ENCODE measurements around the gene DIAPH1. TPM values are rescaled to one million over a fixed set of nuclear protein-coding genes. Genes with fewer than 3 reads are reported as not detected.
A peak's percentile ranks its signal among the peaks of the same experiment; 100 is the strongest.

DIAPH1 gene
- total and polyA plus RNA-seq, 4 donors, result 51.5 to 74.7 (median 70.9) TPM

DNA sequence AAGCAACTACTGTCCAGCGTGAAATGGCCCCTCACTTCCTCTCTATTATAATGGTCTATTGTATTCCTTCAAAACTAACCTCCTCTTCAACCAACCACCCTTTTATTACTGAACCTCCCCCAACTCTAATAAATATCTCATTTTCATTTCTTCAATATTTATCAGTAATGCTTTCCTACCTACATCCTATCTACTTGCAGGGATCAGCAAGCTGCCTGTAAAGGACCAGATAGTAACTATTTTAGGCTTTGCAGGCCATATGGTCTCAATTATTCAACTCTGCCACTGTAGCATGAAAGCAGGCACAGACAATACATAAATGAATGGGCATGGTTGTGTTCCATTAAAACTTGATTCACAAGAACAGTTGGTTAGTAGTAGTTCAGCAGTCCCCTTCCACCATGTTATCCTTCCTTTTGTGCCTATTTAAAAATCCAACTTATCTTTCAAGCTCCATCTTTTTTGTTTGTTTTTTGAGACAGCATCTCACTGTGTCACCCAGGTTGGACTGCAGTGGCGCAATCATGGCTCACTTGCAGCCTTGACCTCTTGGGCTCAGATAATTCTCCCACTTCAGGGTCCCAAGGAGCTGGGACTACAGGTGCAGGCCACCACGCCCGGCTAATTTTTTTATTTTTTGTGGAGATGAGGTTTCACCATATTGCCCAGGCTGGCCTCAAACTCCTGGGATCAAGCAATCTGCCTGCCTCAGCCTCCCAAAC lies 84.1 kb downstream of the DIAPH1 start:
- Histone ChIP-seq H3K27ac (ENCODE audit: low read depth in 1 of 2, low read length in 2 of 2) (no peak overlapping the region), H3K27me3 (ENCODE audit: control insufficient read depth in 4 of 4, insufficient read depth in 4 of 4, low read length in 3 of 4) (no peaks in the 10 kb centered on the region), H3K36me3 (ENCODE audit: control insufficient read depth in 4 of 4, insufficient read depth in 3 of 4, low read depth in 1 of 4, low read length in 3 of 4) (peaks cover 8 to 29% (median 19%) of the 10 kb centered on the region in 4 donors), H3K9ac (ENCODE audit: low read depth in 1 of 2, low read length in 2 of 2) (no peak overlapping the region), H3K9me3 (ENCODE audit: control insufficient read depth in 4 of 4, low read length in 3 of 4) (no peaks in the 10 kb centered on the region), H3K4me3 (ENCODE audit: low read depth in 1 of 3, low read length in 3 of 3) (no peak overlapping the region), H3K4me1 (ENCODE audit: control insufficient read depth in 4 of 4, insufficient read depth in 4 of 4, low read length in 3 of 4) (peaks cover 0 to 8% (median 5%) of the 10 kb centered on the region in 4 donors)
- DNase-seq (ENCODE audit: low spot score), result no peak
- TF ChIP-seq RXRA (IDR thresholded peaks at IDR 0.05) (no peak), HNF4G (IDR thresholded peaks at IDR 0.05) (no peak), GABPA (IDR thresholded peaks at IDR 0.05 in 1 of 2, conservative IDR thresholded peaks at IDR 0.05 in 1 of 2) (no peak), HNF4A (conservative IDR thresholded peaks at IDR 0.05) (peak in 1 of 2 donors; percentile 10), NR2F2 (IDR thresholded peaks at IDR 0.05) (no peak)
- TF ChIP-seq, protein P1, sequence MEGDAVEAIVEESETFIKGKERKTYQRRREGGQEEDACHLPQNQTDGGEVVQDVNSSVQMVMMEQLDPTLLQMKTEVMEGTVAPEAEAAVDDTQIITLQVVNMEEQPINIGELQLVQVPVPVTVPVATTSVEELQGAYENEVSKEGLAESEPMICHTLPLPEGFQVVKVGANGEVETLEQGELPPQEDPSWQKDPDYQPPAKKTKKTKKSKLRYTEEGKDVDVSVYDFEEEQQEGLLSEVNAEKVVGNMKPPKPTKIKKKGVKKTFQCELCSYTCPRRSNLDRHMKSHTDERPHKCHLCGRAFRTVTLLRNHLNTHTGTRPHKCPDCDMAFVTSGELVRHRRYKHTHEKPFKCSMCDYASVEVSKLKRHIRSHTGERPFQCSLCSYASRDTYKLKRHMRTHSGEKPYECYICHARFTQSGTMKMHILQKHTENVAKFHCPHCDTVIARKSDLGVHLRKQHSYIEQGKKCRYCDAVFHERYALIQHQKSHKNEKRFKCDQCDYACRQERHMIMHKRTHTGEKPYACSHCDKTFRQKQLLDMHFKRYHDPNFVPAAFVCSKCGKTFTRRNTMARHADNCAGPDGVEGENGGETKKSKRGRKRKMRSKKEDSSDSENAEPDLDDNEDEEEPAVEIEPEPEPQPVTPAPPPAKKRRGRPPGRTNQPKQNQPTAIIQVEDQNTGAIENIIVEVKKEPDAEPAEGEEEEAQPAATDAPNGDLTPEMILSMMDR (IDR thresholded peaks at IDR 0.05; ENCODE audit: low read depth, low read length, missing input control), result no peak
- TF ChIP-seq, protein P2, sequence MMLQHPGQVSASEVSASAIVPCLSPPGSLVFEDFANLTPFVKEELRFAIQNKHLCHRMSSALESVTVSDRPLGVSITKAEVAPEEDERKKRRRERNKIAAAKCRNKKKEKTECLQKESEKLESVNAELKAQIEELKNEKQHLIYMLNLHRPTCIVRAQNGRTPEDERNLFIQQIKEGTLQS (IDR thresholded peaks at IDR 0.05), result no peak
- TF ChIP-seq, protein P3, sequence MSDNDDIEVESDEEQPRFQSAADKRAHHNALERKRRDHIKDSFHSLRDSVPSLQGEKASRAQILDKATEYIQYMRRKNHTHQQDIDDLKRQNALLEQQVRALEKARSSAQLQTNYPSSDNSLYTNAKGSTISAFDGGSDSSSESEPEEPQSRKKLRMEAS (IDR thresholded peaks at IDR 0.05), result no peak
- WGBS, result 94% methylated on average over 4 of the region's 4 CpGs

DNA sequence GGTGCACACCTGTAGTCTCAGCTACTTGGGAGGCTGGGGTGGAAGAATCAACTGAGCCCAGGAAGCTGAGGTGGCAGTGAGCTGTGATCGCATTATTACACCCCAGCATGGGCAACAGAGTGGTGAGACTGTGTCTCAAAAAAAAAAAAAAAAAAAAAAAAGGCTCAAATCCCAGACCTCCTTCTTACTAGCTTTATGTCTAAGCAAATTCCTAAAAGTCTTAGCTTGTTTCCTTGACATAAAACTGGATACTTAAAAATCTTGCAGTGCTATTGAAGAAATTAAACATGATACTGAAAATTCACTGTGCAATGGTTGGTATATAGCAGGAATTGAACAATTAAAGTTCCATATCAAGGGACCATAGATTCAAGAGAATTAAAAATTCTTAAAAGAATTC lies 84.9 kb downstream of the DIAPH1 start:
- H3K27me3 ChIP-seq (ENCODE audit: control insufficient read depth in 4 of 4, insufficient read depth in 4 of 4, low read length in 3 of 4), result no peaks in the 10 kb centered on the region

More for the DNA sequence above, 84.9 kb downstream of the DIAPH1 start:
- TF ChIP-seq HNF4G (IDR thresholded peaks at IDR 0.05) (no peak), GABPA (IDR thresholded peaks at IDR 0.05 in 1 of 2, conservative IDR thresholded peaks at IDR 0.05 in 1 of 2) (no peak), NR2F2 (IDR thresholded peaks at IDR 0.05) (no peak), YY1 (IDR thresholded peaks at IDR 0.05) (no peak), TAF1 (conservative IDR thresholded peaks at IDR 0.05) (no peak), JUND (IDR thresholded peaks at IDR 0.05) (no peak), FOXA2 (IDR thresholded peaks at IDR 0.05) (no peak), EGR1 (IDR thresholded peaks at IDR 0.05; ENCODE audit: low read depth in 2 of 2) (no peak), RXRA (IDR thresholded peaks at IDR 0.05) (no peak)
- TF ChIP-seq, protein P3 (IDR thresholded peaks at IDR 0.05), result no peak
- TF ChIP-seq, protein P4, sequence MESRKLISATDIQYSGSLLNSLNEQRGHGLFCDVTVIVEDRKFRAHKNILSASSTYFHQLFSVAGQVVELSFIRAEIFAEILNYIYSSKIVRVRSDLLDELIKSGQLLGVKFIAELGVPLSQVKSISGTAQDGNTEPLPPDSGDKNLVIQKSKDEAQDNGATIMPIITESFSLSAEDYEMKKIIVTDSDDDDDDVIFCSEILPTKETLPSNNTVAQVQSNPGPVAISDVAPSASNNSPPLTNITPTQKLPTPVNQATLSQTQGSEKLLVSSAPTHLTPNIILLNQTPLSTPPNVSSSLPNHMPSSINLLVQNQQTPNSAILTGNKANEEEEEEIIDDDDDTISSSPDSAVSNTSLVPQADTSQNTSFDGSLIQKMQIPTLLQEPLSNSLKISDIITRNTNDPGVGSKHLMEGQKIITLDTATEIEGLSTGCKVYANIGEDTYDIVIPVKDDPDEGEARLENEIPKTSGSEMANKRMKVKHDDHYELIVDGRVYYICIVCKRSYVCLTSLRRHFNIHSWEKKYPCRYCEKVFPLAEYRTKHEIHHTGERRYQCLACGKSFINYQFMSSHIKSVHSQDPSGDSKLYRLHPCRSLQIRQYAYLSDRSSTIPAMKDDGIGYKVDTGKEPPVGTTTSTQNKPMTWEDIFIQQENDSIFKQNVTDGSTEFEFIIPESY (IDR thresholded peaks at IDR 0.05), result no peak
- TF ChIP-seq, protein P5, sequence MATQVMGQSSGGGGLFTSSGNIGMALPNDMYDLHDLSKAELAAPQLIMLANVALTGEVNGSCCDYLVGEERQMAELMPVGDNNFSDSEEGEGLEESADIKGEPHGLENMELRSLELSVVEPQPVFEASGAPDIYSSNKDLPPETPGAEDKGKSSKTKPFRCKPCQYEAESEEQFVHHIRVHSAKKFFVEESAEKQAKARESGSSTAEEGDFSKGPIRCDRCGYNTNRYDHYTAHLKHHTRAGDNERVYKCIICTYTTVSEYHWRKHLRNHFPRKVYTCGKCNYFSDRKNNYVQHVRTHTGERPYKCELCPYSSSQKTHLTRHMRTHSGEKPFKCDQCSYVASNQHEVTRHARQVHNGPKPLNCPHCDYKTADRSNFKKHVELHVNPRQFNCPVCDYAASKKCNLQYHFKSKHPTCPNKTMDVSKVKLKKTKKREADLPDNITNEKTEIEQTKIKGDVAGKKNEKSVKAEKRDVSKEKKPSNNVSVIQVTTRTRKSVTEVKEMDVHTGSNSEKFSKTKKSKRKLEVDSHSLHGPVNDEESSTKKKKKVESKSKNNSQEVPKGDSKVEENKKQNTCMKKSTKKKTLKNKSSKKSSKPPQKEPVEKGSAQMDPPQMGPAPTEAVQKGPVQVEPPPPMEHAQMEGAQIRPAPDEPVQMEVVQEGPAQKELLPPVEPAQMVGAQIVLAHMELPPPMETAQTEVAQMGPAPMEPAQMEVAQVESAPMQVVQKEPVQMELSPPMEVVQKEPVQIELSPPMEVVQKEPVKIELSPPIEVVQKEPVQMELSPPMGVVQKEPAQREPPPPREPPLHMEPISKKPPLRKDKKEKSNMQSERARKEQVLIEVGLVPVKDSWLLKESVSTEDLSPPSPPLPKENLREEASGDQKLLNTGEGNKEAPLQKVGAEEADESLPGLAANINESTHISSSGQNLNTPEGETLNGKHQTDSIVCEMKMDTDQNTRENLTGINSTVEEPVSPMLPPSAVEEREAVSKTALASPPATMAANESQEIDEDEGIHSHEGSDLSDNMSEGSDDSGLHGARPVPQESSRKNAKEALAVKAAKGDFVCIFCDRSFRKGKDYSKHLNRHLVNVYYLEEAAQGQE (IDR thresholded peaks at IDR 0.05), result no peak
- no peak overlapping the region for H3K4me3 ChIP-seq (ENCODE audit: low read depth in 1 of 3, low read length in 3 of 3)
- 100% methylated on average over 1 of the region's 1 CpG for WGBS
- no peak overlapping the region for H3K9ac ChIP-seq (ENCODE audit: low read depth in 1 of 2, low read length in 2 of 2)
- peaks cover 9 to 29% (median 22%) of the 10 kb centered on the region in 4 donors for H3K36me3 ChIP-seq (ENCODE audit: control insufficient read depth in 4 of 4, insufficient read depth in 3 of 4, low read depth in 1 of 4, low read length in 3 of 4)
- no peaks in the 10 kb centered on the region for H3K9me3 ChIP-seq (ENCODE audit: control insufficient read depth in 4 of 4, low read length in 3 of 4)
- H3K4me1 ChIP-seq (ENCODE audit: control insufficient read depth in 4 of 4, insufficient read depth in 4 of 4, low read length in 3 of 4), result peaks cover 3 to 16% (median 10%) of the 10 kb centered on the region in 4 donors
- H3K27ac ChIP-seq (ENCODE audit: low read depth in 1 of 2, low read length in 2 of 2), result no peak overlapping the region
- DNase-seq (ENCODE audit: low spot score), result no peak

All from liver (tissue), 9 donors.